GM18907 (cell line): Measurements from ENCODE around the gene KRTAP2-2.

ENCODE experiments used
- ATAC-seq: cut with Tn5 transposase; IDR thresholded peaks from one replicate; pipeline ENCODE4 v1.9.1; 2021; ENCODE audit warnings: mild to moderate bottlenecking, moderate library complexity; ENCODE audit not compliant: unreplicated experiment

Gene KRTAP2-2

DNA sequence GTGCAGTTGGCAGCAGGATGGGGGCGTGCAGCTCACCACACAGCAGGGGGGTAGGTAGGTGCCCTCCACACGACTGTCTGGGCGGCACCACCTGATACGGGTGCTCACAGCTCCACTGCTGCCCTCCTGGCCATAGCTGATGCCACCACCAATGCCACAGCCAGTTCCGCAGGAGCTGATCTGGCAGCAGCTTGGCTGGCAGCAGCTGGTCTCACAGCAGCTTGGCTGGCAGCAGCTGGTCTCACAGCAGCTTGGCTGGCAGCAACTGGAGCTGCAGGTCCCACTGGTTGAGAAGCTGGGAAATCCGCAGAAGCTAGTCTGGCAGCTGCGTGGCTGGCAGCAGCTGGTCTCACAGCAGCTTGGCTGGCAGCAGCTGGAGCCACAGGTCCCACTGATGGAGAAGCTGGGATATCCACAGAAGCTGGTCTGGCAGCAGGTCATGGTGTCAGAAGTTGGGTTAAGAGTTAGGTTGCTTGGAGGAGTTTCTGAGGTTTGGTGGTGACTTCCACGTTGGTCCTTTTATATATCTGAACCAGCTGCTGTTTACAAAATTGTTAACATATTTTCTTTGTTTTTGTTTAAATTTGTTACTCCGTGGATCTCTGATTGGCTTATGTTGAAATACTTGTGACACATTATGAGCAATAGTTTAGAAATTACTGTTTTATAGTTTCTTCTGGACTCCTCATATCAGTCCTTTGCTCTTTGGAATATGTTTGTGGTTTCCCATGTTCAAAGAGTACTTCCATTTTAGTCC lies 28.1 kb downstream of the KRTAP2-2 start, which contains the start of gene KRTAP1-5:
KRTAP1-5 (minus strand) TSS at position 494 of the 757 bp plus-strand sequence; CDS start at position 441, 53 bp downstream.
- no peak for ATAC-seq

DNA sequence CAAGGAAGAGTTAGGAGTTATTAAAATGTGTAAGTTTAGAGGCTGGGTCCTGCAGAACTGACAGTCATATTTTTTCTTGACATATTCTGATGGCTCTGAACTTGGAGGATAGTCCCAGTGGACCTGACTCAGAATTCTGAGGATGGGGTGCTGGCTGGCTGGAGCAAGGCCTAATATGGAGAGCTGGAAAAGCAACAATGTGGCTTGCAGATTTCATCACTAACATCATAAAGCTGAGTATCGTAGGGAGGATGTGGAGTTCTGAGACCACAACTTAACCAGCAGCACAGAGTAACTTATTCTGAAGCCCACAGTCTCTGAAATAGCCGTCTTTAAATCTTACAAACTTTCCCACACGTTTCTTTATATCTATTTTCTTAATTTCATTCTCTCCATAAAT lies 30.3 kb downstream of the KRTAP2-2 start:
- no peak for ATAC-seq

DNA sequence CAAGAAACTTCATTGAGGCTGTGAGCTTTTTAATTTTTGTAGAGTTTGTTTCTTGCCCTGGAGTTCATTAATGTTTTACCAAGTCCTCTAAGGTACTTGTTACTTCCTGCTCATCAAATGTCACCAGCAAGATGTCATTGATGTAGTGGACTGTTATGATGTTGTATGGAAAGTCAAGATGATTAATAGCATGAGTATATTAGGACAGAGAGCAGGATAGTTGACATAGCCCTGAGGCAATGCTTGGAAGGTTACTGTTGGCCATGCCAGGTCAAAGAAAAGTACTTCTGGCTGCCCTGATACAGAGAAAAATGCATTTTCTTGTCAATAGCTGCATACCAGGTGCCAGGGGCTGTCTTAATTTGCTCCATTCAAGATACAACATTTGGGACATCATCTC lies 34.7 kb downstream of the KRTAP2-2 start:
- ATAC-seq, result no peak

DNA sequence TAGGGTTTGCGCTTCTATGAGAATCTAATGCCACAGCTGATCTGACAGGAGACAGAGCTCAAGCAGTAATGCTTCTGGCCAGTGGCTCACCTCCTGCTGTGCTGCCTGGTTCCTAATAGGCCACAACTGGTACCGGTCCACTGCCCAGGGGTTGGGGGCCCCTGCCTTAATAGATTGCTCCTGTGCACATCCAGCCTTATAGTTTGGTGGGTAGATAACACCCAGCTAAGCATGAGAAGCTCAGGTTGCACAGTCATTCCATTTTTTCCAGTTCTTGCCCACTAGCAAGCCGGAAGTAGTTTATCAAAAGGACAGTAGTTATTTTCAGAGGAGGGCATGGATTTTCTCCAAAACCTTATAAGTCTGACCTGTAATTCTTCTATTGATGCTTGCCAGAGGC lies 35.6 kb downstream of the KRTAP2-2 start:
- ATAC-seq, result no peak

DNA sequence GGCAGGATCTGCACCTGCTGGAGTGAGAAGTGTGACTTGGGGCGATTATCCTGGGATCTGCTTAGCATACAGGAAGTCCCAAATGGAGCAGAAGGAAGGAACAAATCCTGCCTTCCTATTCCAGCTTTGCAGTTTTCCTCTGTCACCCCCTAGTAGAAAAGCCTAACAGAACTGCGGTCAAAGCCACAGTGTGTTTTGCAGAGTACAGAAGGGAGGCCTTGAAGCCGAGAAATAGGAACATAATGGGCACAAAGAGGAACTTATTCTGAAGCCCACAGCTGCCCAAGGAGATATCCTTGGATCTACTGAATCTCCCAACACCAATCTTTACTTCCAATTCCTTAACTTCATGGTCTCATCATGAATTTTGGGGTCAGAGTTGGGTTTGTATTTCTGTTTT lies 36.5 kb downstream of the KRTAP2-2 start:
- no peak for ATAC-seq

DNA sequence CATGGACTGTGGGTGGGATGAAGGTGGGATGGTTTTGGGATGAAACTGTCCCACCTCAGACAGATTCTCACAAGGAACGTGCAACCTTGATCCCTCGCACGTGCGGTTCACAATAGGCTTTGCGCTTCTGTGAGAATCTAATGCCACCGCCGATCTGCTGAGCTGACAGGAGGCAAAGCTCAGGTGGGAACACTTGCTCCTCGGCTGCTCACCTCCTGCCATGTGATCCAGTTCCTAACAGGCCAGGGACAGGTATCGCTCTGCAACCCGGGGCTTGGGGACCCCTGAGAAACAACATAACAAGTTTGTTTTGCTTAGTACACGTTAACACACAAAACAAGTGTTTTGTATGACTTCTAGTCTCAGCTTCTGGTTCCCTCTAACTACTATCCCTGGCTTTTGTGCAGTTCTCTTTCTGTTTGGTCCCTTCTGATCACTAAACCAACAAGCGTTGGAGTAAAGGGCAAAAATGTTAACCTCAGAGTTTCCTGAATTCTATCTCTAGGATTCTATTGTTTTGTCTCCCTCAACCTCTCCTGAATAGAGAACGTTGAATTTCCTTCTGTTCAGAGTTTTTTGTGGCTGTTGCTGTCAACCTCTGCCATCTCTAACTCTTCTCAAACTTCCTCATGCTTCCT lies 38.3 kb downstream of the KRTAP2-2 start:
- no peak for ATAC-seq

DNA sequence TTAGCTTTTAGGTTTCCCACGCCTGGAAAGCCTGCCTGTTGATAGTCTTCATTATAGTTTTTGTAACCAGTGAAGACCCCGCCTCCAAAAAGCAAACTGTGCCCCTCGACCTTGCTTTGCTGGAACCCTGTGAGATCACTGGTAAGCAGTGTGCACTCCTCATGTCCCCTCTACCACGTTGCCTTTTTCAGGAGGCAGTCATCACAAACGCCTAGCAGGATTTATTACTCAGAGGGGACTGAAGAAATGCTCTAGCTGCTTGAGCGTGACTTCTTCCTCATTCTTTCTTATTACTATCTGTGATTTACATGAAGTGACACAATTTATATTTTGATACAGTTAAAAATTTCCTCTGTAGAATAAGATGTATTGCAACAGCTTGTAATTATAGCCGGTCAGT lies 39.6 kb downstream of the KRTAP2-2 start:
- ATAC-seq, result no peak

DNA sequence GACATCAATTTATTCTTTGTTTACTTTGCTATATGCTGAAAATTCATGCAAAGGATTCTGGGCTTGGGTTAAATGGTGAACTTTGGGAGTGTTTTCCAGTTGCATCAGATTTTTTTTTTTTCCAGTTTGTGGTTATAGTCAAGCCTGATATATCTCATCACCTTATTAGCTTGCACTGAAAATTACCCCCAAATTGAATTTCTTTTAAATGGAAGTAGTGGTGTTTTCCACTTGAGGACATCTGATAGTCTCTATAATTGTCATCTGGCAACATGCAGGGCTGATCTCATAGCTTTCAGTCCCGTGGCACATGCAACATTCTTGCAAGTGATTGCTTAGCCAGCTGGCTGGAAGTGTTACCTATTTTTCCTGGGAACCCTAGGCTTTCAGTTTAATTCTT lies 41.4 kb downstream of the KRTAP2-2 start:
- no peak for ATAC-seq

DNA sequence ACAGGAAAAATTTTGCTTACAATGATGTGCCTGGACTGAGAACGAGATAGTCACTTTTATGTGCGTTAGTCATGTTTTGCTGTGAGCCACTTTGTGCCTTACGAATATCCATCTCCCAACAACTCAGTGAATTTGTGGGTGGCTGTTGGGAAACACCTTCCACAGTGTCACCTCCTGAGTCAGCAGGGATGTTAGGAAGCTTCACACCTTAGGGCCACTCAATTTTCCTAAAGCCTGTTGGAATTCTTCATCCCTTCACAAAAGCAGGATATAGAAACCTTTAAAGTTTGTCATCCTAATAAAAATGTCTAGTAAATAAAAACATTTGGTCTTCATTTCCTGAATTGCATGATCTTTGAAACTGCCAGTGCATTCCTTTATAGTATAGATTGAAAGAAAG lies 41.8 kb downstream of the KRTAP2-2 start:
- ATAC-seq, result no peak

DNA sequence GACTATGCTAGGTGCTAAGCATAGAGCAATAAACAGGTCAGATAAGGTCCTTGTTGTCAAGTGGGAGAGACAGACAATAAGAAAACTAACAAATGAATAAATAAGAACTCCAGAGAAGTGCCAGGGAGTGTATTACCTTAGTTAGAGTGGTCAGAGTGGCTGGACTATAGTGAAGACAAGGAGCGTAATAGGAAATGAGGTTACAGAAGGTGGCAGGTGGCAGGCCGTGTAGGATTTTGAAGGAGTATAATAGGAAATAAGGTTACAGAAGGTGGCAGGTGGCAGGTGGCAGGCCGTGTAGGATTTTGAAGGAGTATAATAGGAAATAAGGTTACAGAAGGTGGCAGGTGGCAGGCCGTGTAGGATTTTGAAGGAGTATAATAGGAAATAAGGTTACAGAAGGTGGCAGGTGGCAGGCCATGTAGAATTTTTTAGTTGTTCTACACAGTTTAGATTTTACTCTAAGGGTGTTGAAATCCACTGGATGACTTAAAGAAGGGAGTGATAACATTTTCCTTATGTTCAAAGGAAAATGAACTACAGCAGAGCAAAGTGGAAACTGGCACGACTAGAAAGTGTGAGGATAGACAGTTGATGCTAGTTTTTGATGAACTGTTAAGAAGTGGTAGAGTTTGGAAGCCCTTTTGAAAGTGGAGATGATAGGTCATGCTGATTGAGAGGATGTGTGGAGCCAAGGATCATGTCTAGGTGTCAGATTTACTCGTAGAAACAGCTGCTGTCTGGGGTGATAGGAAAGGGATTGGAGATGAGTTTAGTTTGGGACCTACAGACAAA lies 42.5 kb downstream of the KRTAP2-2 start:
- no peak for ATAC-seq

DNA sequence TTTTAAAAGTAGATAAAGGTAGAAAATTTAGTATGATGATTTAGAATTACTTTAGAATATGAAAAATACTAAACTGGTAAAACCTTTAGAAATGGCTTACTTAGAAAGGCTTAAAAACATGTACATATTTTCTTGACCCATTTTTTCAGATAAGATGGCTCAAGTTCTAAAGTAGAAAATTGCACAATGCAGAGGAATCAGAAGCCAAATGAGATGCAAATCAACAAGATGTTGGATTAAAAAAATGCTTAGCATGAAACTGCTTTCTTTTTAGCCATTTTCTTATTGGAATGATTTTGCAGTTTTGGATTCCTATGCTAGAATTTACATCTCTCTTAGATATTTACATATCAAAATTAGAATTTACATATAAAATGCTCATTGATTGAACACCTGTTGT lies 44.6 kb downstream of the KRTAP2-2 start:
- no peak for ATAC-seq

DNA sequence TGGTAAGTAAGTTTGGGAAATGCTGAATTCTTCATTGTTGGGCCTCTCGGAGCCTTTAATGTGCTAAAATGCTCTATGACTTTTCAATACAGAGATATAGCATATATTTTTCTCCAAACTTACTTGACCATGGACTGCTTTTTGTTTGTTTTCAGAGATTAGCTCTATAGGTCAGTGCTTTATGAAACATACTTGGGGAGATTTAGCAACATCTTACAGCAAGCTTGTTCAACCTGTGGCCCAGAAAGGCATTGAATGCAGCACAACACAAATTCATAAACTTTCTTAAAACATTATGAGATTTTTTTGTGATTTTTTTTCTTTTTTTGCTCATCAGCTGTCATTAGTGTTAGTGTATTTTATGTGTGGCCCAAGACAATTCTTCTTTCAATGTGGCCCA lies 45.1 kb downstream of the KRTAP2-2 start:
- ATAC-seq, result no peak

DNA sequence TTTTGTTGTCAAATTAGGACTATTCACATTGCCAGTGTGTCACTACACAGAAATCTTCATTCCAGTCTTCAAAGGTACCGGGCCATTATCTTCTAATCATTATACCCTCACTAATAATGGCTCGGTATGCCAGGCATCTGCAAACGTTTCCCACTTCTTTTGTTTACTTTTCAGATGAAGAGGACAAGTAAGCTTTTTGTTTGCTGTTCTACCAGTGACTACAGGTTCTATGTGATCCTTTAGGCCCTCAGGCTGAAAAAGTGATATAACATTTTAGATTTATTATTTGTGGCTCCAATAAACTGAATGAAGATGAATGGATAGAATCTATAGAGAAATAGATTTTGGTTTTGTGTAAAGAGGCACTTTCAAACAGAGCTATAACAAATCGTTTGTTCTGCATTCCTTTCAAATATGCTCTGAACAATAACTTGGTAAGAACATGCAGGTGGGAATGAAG lies 45.7 kb downstream of the KRTAP2-2 start:
- no peak for ATAC-seq

DNA sequence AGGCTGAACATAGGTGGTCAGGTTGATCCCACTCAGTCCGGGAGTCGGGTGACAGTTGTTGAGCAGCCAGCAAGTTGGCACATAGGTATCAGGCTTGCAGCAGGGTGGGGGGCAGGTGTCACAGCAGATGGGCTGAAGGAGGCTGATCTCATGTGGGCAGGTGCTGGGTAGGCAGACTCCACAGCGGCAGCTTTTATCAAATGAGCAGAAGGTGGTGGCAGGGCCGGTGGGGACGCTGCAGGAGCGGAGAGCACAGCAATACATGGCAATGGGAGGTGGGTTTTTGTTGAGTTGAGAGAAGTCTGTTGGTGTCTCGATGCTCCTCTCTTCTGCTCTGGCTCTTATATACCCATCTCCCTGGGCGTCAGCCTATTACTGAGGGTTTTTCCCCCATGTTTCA lies 46.2 kb downstream of the KRTAP2-2 start, which contains the start of gene KRTAP3-1:
KRTAP3-1 (minus strand) TSS at position 318 of the 400 bp plus-strand sequence; CDS start at position 264, 54 bp downstream.
- no peak for ATAC-seq
